KOPT-K1 (cell line): ENCODE data around the gene PNLIP.

Source experiments
- H3K27ac ChIP-seq: fragments of 200-600 bp; sonication (generic); 2 replicates; pipeline ENCODE4 v1.5.1; 2016; ENCODE audit warnings: antibody characterized with exemption, mild to moderate bottlenecking, low read depth, low read length; ENCODE audit not compliant: poor library complexity, severe bottlenecking
- H3K36me3 ChIP-seq: fragments of 200-600 bp; sonication (generic); 2 replicates; pipeline ENCODE4 v1.5.1; 2017; ENCODE audit warnings: antibody characterized with exemption, mild to moderate bottlenecking, low read length, moderate library complexity; ENCODE audit not compliant: insufficient read depth
- H3K9me3 ChIP-seq: fragments of 200-600 bp; sonication (generic); 2 replicates; pipeline ENCODE4 v1.5.1; 2017; ENCODE audit warnings: antibody characterized with exemption, low read length, mild to moderate bottlenecking; ENCODE audit not compliant: insufficient read depth, poor library complexity, severe bottlenecking

The PNLIP gene

DNA sequence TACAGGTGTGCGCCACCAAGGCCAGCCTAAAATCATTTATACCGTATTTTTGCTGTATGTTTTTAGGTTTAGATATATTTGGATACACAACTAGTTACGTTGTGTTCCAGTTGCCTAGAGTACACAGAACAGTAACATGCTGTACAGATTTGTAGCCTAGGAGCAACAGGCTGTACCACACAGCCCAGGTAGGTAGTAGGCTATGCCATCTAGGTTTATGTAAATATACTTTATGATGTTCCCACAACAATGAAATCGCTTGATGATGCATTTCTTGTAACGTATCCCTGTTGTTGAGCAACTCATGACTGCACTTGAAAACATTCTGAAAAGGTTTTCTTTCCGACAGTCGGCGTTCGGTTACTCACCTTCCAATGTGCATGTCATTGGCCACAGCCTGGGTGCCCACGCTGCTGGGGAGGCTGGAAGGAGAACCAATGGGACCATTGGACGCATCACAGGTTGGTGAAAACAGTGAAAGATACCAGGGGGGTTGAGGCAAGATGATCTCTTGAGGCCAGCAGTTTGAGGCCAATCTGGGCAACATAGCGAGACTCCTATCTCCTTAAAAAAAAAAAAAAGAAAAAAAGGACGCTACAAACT is 7.7 kb downstream of the PNLIP start:
- Histone ChIP-seq H3K36me3 (no peaks in the 10 kb centered on the region), H3K27ac (no peak overlapping the region)

DNA sequence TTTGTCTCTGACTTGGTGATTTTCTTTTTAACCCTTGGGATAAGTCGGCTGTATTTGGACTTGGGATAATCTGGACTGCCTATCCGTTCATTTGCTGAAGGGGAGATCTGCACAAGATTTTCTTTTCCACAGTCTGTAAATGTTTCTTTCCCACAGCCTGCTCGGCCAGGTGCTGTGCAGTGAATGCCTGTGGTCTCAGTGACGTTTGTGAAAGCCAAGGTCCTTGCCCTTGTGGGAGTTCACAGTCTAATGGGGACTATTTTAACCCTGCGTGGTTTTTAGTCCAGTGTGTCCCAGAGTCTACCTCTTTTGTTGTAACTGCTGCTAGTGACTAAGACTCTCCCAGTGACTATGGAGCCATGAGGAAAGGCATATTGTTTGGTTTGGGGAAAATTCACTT is 8.9 kb downstream of the PNLIP start:
- H3K27ac ChIP-seq: no peak overlapping the region
- no peaks in the 10 kb centered on the region for H3K9me3 ChIP-seq
- no peaks in the 10 kb centered on the region for H3K36me3 ChIP-seq

More for the DNA sequence above, 7.7 kb downstream of the PNLIP start:
- no peaks in the 10 kb centered on the region for H3K9me3 ChIP-seq

DNA sequence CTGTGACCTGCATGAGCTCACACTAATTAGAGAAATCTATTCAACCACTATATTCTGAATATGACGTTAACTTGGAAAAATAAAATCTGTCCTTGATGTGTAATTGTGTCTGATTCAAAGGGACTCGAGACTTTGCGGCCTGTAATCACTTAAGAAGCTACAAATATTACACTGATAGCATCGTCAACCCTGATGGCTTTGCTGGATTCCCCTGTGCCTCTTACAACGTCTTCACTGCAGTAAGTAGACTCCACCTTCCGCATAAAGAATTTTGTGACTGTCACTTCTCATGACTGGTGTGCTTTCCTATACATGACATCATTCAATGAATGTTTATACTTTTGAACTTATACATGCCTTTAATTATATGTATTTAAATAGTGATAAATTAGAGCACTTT is 10.1 kb downstream of the PNLIP start:
- Histone ChIP-seq H3K9me3 (no peaks in the 10 kb centered on the region), H3K36me3 (no peaks in the 10 kb centered on the region), H3K27ac (no peak overlapping the region)

DNA sequence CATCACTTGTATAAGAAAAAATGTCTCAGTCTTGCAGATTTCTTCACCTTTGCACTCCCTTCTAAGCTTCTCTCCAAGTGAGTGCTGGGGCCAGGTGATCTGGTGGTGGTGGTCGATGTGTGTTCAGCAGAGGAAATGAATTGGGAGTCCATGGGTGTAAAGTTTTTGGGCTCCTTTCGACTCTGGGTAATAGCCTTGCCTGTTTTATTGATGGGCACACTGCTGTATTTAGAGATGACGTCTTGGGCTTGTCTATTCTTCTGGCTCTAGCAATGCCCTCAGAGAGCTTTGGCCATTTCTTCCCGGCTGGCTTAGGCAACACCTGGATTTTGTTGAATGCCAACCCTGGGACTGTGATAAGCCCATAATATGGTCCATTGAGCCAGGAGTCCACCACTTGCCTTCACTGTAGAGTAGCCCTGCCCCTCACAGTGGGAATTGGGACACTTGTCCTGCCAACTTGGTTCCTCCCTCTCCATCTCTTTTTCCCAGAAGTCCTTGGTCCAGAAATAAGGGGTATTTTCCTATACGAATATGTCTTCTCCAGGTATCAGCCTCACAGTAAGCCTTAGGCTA is 11.7 kb downstream of the PNLIP start:
- Histone ChIP-seq H3K27ac (no peak overlapping the region), H3K9me3 (no peaks in the 10 kb centered on the region), H3K36me3 (no peaks in the 10 kb centered on the region)

DNA sequence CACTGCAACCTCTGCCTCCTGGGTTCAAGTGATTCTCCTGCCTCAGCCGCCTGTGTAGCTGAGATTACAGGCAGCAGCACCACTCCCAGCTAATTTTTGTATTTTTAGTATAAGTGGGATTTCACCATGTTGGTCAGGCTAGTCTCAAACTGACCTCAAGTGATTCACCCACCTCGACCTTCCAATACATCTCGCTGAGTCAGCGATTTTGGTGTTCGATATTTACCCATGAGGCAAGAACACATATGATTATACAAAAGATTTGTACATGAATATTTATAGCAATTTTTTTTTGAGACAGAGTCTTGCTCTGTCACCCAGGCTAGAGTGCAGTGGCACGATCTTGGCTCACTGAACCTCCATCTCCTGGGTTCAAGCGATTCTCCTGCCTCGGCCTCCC is 19.8 kb downstream of the PNLIP start:
- no peak overlapping the region for H3K27ac ChIP-seq

DNA sequence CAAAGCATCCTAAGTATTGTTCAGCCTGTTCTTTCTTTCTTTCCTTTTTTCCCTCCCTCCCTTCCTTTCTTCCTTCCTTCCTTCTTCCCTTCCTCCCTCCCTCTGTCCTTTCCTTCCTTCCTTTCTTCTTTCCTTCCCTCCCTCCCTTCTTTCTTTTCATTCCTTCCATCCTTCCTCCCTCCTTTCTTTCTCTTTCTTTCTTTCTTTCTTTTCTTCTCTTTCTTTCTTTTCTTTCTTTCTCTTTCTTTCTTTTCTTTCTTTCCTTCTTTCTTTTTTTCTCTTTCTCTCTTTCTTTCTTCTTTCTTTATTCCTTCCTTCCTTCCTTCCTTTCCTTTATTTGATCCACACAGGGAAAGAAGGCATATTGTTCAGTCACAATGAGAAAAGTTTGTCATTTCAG is 21.2 kb downstream of the PNLIP start:
- Histone ChIP-seq H3K9me3 (no peaks in the 10 kb centered on the region), H3K27ac (no peak overlapping the region), H3K36me3 (no peaks in the 10 kb centered on the region)

More for the DNA sequence above, 19.8 kb downstream of the PNLIP start:
- Histone ChIP-seq H3K9me3 (no peaks in the 10 kb centered on the region), H3K36me3 (no peaks in the 10 kb centered on the region)

DNA sequence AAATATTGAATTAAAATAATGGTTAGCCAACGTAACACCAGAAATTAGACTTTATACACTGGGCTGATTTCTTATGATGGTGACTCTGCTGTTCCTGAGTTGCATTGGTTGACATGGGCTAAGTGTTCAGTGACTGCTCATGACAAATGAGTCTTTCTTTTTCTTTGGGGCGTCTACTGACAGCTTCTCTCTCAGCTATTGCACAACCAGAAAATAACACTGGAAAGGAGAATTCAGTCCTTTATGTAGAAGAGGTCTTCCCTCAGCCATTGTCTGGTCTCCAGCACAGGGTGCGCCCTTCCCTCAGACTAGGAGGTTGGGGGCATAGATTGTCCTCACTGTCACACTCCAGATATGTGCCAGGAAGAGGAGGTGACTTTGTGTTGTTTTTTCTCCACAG is 21.6 kb downstream of the PNLIP start:
- Histone ChIP-seq H3K9me3 (no peaks in the 10 kb centered on the region), H3K36me3 (no peaks in the 10 kb centered on the region), H3K27ac (no peak overlapping the region)

DNA sequence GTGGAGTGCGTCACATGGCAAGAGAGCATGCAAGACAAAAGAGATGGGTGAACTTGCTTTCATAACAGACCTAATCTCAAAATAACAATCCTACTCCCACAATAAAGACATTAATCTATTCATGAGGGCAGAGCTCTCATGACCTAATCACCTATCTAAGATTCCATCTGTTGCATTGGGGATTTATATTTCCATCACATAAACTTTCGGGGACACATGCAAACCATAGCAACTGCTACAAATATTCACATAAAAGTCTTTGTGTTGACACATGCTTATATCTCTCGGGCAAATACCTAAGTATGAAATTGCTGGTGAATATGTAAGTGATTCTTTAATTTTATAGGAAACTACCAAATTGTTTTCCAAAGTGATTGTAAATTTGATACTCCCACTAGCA is 29.1 kb downstream of the PNLIP start:
- Histone ChIP-seq H3K27ac (no peak overlapping the region), H3K9me3 (no peaks in the 10 kb centered on the region), H3K36me3 (no peaks in the 10 kb centered on the region)

DNA sequence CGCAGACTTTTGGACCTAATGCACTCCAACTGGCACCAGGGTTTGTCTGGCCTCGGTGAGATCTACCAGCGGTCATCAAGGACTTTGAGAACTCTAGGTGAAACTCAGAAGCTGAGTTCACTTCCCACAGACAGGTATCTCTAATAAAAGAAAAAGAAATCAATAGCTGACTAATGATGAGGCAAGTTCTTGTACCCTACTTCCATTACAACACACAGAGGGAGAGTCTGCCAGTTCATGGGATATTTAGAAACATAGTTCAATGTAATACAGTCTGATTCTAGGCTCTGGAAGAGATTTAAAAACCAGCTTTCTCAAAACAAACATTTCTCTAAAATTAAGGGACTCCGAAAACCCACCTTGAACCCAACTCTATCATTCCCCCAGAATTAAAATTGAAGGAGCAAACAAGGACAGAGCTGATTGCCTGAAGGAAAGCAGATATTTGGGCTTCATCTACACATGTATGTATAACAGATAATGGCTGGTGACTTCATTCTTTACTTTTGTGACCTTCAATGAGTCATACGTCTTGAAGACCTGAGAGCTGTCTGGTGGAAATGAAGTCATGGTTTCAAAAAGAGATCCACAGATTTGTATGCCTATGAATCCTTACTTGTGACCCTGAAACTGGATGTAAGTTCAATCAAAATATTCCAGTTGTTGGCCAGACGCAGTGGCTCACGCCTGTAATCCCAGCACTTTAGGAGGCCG is 42.3 kb downstream of the PNLIP start:
- H3K27ac ChIP-seq: no peak overlapping the region
- H3K36me3 ChIP-seq: no peaks in the 10 kb centered on the region
- no peaks in the 10 kb centered on the region for H3K9me3 ChIP-seq

DNA sequence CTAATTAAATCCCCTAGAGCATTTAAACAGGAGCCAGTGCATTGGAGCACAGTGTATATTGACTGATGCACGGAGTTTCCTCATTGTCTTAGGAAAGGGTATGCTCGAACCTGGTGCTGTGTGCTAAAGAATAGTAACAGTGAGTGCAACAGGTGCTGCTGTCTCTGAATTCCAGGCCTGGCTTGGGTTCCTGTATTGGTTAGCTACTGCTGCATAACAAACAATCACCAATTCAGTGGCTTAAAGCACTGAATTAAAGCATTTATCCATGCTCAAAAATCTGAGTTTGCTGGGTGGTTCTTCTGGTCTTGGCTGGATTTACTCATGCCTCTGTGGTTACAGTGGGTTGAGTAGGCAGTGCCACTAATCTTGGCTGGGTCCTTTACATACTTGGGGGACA is 43.3 kb downstream of the PNLIP start:
- no peaks in the 10 kb centered on the region for H3K36me3 ChIP-seq
- H3K27ac ChIP-seq: no peak overlapping the region
- no peaks in the 10 kb centered on the region for H3K9me3 ChIP-seq

DNA sequence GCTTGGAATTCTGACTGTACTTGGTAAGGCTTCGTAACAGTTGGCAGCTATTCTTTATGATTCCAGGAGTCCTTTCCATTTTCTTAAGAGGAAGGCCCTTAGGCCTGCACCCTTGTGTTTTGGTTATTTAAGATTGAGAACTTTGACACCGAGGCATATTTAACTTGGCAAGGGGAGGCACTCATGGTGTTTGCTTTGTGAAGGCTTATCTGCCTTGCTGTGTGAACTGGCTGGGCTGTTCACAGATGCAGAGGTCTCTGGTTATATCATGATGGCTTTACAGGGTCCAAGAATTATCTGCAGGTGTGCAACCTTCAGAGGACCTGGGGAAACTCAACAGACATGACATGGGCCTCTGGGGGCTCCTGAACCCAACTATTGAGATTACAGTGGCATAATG is 44.2 kb downstream of the PNLIP start:
- Histone ChIP-seq H3K27ac (no peak overlapping the region), H3K36me3 (no peaks in the 10 kb centered on the region), H3K9me3 (no peaks in the 10 kb centered on the region)

DNA sequence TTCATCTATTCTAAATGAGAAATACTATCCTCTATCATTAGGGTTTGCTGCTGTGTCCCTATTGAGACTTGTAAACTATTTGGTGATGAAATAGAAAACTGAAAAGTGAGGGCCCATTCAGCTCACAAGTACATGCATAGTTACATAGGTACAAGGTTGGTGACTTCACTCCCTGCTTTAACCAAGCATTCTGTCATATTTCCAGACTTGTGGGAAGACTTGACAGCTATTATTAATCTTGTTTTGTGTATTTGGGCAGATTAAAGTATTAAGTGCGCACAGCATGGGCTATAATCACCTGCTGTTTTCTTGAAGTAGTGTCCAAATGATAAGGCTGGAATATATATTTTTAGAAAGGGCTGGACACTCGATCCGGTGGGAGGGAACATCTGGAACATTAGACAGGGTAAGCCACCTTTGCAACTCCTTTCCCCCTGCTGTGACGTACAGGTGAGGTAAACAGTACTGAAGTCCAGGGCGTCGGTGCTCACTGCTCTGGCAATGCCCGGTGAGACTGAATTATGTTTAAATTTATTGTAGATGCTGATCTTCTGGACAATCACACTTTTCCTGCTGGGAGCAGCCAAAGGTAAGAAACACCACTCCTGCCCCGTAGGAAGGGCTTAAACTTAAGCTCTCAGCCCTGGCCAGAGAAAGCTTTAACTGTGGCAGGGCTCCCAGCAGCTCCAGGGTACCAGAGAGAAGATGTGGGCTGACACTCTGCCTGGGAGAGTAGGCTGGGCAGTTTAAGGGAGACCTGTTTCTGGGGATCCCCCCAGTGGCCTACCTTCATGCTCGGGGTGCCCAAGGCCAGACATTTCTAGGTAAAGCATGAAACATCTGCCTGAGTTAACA is 45.1 kb downstream of the PNLIP start, which contains the start of gene PNLIPRP1:
TSS of gene PNLIPRP1 (plus strand) at position 370 of the 855 bp plus-strand sequence. CDS start at position 541, 171 bp downstream.
- Histone ChIP-seq H3K9me3 (no peaks in the 10 kb centered on the region), H3K36me3 (no peaks in the 10 kb centered on the region), H3K27ac (no peak within 1 kb of the TSS)

DNA sequence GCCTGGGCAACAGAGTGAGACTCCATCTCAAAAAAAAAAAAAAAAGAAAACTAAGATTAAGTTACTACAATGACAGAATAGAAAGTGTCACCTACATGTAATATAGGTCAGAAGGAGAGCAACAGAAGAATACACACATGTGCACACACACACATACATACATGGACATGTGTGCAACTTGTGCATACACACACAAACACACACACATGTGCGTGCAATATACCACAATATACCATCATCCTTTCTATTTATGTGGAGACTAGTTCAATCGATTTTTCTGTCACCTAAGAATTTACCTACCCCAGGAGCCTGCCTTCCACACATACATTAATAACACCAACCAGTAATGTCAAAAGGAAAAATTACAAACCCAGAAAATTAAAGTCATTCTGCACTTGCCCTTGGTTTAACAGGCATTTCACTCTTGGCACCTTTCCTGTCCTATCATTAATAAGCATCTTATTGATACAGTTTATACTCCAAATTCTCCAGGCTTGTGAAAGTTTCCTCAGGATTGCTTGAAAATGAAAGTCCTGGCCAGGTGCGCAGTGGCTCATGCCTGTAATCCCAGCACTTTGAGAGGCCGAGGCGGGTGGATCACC is 47.5 kb downstream of the PNLIP start:
- Histone ChIP-seq H3K9me3 (no peaks in the 10 kb centered on the region), H3K36me3 (no peaks in the 10 kb centered on the region), H3K27ac (no peak overlapping the region)

DNA sequence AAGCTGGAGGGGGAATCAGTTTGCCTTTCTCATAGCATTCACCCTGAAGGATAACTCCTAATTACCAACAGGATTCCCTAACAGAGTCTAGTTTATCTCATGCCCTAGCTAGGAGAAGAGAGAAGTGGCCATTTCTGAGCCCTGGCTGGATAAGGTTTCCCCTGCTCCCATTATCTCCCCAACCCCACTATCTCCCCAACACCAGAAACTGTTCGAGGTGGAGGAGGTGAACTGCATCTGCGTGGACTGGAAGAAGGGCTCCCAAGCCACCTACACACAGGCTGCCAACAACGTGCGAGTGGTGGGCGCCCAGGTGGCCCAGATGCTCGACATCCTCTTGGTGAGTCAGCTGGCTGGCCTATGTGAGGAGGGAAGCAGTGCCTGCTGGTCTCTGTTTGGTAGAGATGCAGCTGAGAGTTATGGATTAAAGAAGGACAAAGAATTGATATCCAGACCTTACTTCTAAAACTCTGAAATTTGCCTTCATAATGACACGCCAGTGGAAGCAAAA is 48.8 kb downstream of the PNLIP start:
- H3K36me3 ChIP-seq: no peaks in the 10 kb centered on the region
- H3K9me3 ChIP-seq: no peaks in the 10 kb centered on the region
- H3K27ac ChIP-seq: no peak overlapping the region
